H9 (cell line): ENCODE results near the gene PADI4. TPM values are rescaled to one million over a fixed set of nuclear protein-coding genes. Genes with fewer than 3 reads are reported as not detected.

Experiments
- DNase-seq: peaks from one replicate; pipeline ENCODE4 v3.0.0-alpha.2; 2017
- H2AFZ ChIP-seq: one replicate; pipeline ENCODE4 v1.6.1; 2013; ENCODE audit warnings: mild to moderate bottlenecking, low read length, control low read depth, moderate library complexity
- H2AK5ac ChIP-seq: 2 replicates; pipeline ENCODE4 v1.6.1; 2013; ENCODE audit warnings: low read length, control low read depth, mixed read lengths; ENCODE audit not compliant: insufficient read length
- H2BK120ac ChIP-seq: one replicate; pipeline ENCODE4 v1.6.1; 2013; ENCODE audit warnings: low read depth, mild to moderate bottlenecking, low read length, control low read depth, inconsistent platforms; ENCODE audit not compliant: poor library complexity, severe bottlenecking
- H2BK12ac ChIP-seq: 2 replicates; pipeline ENCODE4 v1.6.1; 2013; ENCODE audit warnings: low read length, control low read depth, mixed read lengths, low read depth; ENCODE audit not compliant: insufficient read length
- H2BK15ac ChIP-seq: 2 replicates; pipeline ENCODE4 v1.6.1; 2013; ENCODE audit warnings: low read depth, low read length, control low read depth
- H2BK20ac ChIP-seq: one replicate; pipeline ENCODE4 v1.6.1; 2013; ENCODE audit warnings: low read depth, mild to moderate bottlenecking, low read length, control low read depth, inconsistent platforms; ENCODE audit not compliant: poor library complexity, severe bottlenecking
- H2BK5ac ChIP-seq: 2 replicates; pipeline ENCODE4 v1.6.1; 2013; ENCODE audit warnings: low read length, control low read depth, mixed read lengths; ENCODE audit not compliant: insufficient read length
- H3K14ac ChIP-seq: 2 replicates; pipeline ENCODE4 v1.6.1; 2013; ENCODE audit warnings: low read length, control low read depth; ENCODE audit not compliant: insufficient read depth
- H3K18ac ChIP-seq: 2 replicates; pipeline ENCODE4 v1.6.1; 2013; ENCODE audit warnings: low read depth, mild to moderate bottlenecking, mixed read lengths, low read length, control low read depth; ENCODE audit not compliant: insufficient read length
- H3K23ac ChIP-seq: 2 replicates; pipeline ENCODE4 v1.6.1; 2013; ENCODE audit warnings: low read length, control low read depth, mixed read lengths, low read depth; ENCODE audit not compliant: insufficient read length
- H3K23me2 ChIP-seq: 2 replicates; pipeline ENCODE4 v1.6.1; 2013; ENCODE audit warnings: low read depth, mild to moderate bottlenecking, mixed read lengths, low read length, control low read depth; ENCODE audit not compliant: insufficient read length, poor library complexity, severe bottlenecking
- H3K27ac ChIP-seq: 2 replicates; pipeline ENCODE4 v1.5.1; 2013; ENCODE audit warnings: low read length, control low read depth, mixed read lengths, low read depth; ENCODE audit not compliant: insufficient read length
- H3K27me3 ChIP-seq: 2 replicates; pipeline ENCODE4 v1.6.1; 2013; ENCODE audit warnings: low read length, control low read depth, inconsistent platforms; ENCODE audit not compliant: insufficient read depth
- H3K4ac ChIP-seq: 2 replicates; pipeline ENCODE4 v1.6.1; 2013; ENCODE audit warnings: low read depth, mild to moderate bottlenecking, control low read depth, inconsistent platforms, low read length, moderate library complexity
- H3K4me1 ChIP-seq: 2 replicates; pipeline ENCODE4 v1.6.1; 2013; ENCODE audit warnings: low read length, control low read depth, inconsistent platforms; ENCODE audit not compliant: insufficient read depth
- H3K4me2 ChIP-seq: 2 replicates; pipeline ENCODE4 v1.6.1; 2013; ENCODE audit warnings: low read length, control low read depth, mixed read lengths; ENCODE audit not compliant: insufficient read length, insufficient read depth
- H3K56ac ChIP-seq: 2 replicates; pipeline ENCODE4 v1.6.1; 2013; ENCODE audit warnings: low read depth, mild to moderate bottlenecking, mixed read lengths, low read length, control low read depth; ENCODE audit not compliant: insufficient read length
- H3K79me1 ChIP-seq: 2 replicates; pipeline ENCODE4 v1.6.1; 2013; ENCODE audit warnings: low read depth, mild to moderate bottlenecking, moderate library complexity, low read length, control low read depth, inconsistent platforms; ENCODE audit not compliant: insufficient read depth, poor library complexity, severe bottlenecking
- H3K79me2 ChIP-seq: 2 replicates; pipeline ENCODE4 v1.6.1; 2013; ENCODE audit warnings: low read length, control low read depth, inconsistent platforms; ENCODE audit not compliant: insufficient read depth
- H3K9ac ChIP-seq: 2 replicates; pipeline ENCODE4 v1.6.1; 2013; ENCODE audit warnings: low read length, control low read depth, mixed read lengths; ENCODE audit not compliant: insufficient read length; ENCODE audit errors: extremely low read depth
- H3K9me3 ChIP-seq: one replicate; pipeline ENCODE4 v1.6.1; 2013; ENCODE audit warnings: low read depth, low read length, inconsistent platforms; ENCODE audit not compliant: control insufficient read depth
- H3T11ph ChIP-seq: one replicate; pipeline ENCODE4 v1.6.1; 2013; ENCODE audit warnings: mild to moderate bottlenecking, low read length, control low read depth, inconsistent platforms
- H4K20me1 ChIP-seq: one replicate; pipeline ENCODE4 v1.6.1; 2013; ENCODE audit not compliant: control insufficient read depth, insufficient read length, insufficient read depth
- H4K5ac ChIP-seq: 2 replicates; pipeline ENCODE4 v1.6.1; 2013; ENCODE audit warnings: low read depth, mild to moderate bottlenecking, mixed read lengths, low read length, control low read depth; ENCODE audit not compliant: insufficient read length
- H4K8ac ChIP-seq: replicated peaks from 2 replicates; pipeline ENCODE4 v1.6.1; 2013; ENCODE audit warnings: low read length, control low read depth, mixed read lengths, low read depth; ENCODE audit not compliant: insufficient read length
- H4K91ac ChIP-seq: 2 replicates; pipeline ENCODE4 v1.6.1; 2013; ENCODE audit warnings: low read depth, mild to moderate bottlenecking, moderate library complexity, mixed read lengths, low read length, control low read depth; ENCODE audit not compliant: insufficient read length
- H3K27ac Mint-ChIP-seq, 3 experiments: 2 replicates in 2 of 3; 3 replicates in 1 of 3; pipeline ENCODE4 v1.8.0; 2020 to 2021; ENCODE audit warnings: mixed read lengths in 3 of 3, mild to moderate bottlenecking in 1 of 3, moderate library complexity in 1 of 3
- H3K27me3 Mint-ChIP-seq: 2 replicates; pipeline ENCODE4 v1.8.0; 2021; ENCODE audit warnings: low read depth, mild to moderate bottlenecking, moderate library complexity, mixed read lengths
- H3K36me3 Mint-ChIP-seq, 3 experiments: 2 replicates in 2 of 3; 3 replicates in 1 of 3; pipeline ENCODE4 v1.8.0; 2020 to 2021; ENCODE audit warnings: low read depth in 3 of 3, mixed read lengths in 3 of 3; ENCODE audit not compliant: insufficient read depth in 1 of 3
- H3K4me1 Mint-ChIP-seq, 2 experiments: 2 replicates each; pipeline ENCODE4 v1.8.0; 2020; ENCODE audit warnings: mixed read lengths in 2 of 2
- H3K4me3 Mint-ChIP-seq, 2 experiments: 2 replicates in 1 of 2; 3 replicates in 1 of 2; pipeline ENCODE4 v1.8.0; 2020 to 2021; ENCODE audit warnings: mild to moderate bottlenecking in 2 of 2, mixed read lengths in 2 of 2, moderate library complexity in 1 of 2
- H3K9me3 Mint-ChIP-seq, 2 experiments: 2 replicates in 1 of 2; 3 replicates in 1 of 2; pipeline ENCODE4 v1.8.0; 2020; ENCODE audit warnings: mild to moderate bottlenecking in 2 of 2, mixed read lengths in 2 of 2, moderate library complexity in 1 of 2
- CTCF ChIP-seq: fragments of 200-600 bp; sonication (generic); conservative IDR thresholded peaks from 3 replicates; pipeline ENCODE4 v1.8.0; 2021; ENCODE audit warnings: antibody characterized with exemption, mild to moderate bottlenecking
- WGBS: extraction: QIAGEN DNeasy Blood & Tissue Kit; methylation state at CpG from one replicate; pipeline ENCODE4 v1.1.7; 2013; ENCODE audit warnings: missing lambda C conversion rate, low lambda C conversion rate, mixed read lengths; ENCODE audit not compliant: insufficient read length; ENCODE audit errors: extremely low coverage; 5-methylcytosine and 5-hydroxymethylcytosine counted together
- total RNA-seq: library from RNA; stranded (reverse); gene quantifications from 2 replicates; pipeline ENCODE4 v1.2.1, GENCODE V29; 2021

PADI4 gene
- total RNA-seq, 1 experiment from 2014 or later = 0.13 TPM

DNA sequence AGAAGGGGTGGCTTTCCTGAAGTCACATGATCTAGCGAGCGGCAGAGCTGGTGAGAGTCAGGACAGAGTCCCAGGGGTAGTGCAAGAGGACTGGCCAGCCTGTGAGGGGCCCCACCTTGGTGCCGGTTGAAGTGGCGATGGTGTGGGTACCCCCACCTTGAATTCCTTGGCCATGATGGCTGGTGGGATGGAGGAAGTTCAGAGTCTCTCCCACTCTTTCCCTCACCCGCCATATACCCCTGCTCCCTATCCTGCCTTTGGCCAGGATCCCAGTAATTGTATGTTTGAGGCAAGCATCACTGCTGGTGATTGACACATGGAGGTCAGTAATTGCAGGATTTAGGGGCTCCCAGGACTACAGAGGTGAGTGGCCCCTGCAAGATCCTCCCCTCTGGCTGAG, 47.3 kb upstream of the PADI4 start:
- no peak for DNase-seq
- H3K23me2 ChIP-seq = no peaks in the 10 kb centered on the region
- no peak overlapping the region for H2BK5ac ChIP-seq
- H3K14ac ChIP-seq = no peak overlapping the region; the same call in 1 of the 2 replicates
- no peaks in the 10 kb centered on the region for H4K20me1 ChIP-seq
- no peak overlapping the region for H3K4ac ChIP-seq
- no peak overlapping the region for H3K27ac ChIP-seq
- no peak overlapping the region for H3K4me2 ChIP-seq
- H4K91ac ChIP-seq = no peak overlapping the region
- no peak for TF ChIP-seq CTCF
- no peak overlapping the region for H2BK15ac ChIP-seq
- no peak overlapping the region for H2AK5ac ChIP-seq
- no peak overlapping the region for H3K9ac ChIP-seq
- H4K5ac ChIP-seq = no peak overlapping the region
- H3K9me3 ChIP-seq = no peaks in the 10 kb centered on the region
- H2BK20ac ChIP-seq = no peak overlapping the region
- H3K56ac ChIP-seq = no peak overlapping the region
- H3K4me1 Mint-ChIP-seq = peaks cover 0 to 6% of the 10 kb centered on the region in 2 experiments; a peak in 2 of 4 replicates
- no CpG with 5 or more reads among the region's 5 CpGs for WGBS
- no peak overlapping the region for H3K18ac ChIP-seq
- no peaks in the 10 kb centered on the region for H3K4me1 ChIP-seq
- no peak overlapping the region for H2BK120ac ChIP-seq
- H3K23ac ChIP-seq = no peak overlapping the region
- H3T11ph ChIP-seq = no peak overlapping the region
- H3K4me3 Mint-ChIP-seq = no peak overlapping the region
- no peaks in the 10 kb centered on the region for H3K27me3 Mint-ChIP-seq
- H3K27ac Mint-ChIP-seq = no peak overlapping the region
- no peaks in the 10 kb centered on the region for H3K27me3 ChIP-seq
- no peak overlapping the region for H2BK12ac ChIP-seq
- H4K8ac ChIP-seq = no peak overlapping the region
- no peaks in the 10 kb centered on the region for H3K79me2 ChIP-seq
- peaks cover 0 to 5% (median 0%) of the 10 kb centered on the region in 3 experiments; a peak in 2 of 7 replicates for H3K36me3 Mint-ChIP-seq
- no peak overlapping the region for H2AFZ ChIP-seq
- no peaks in the 10 kb centered on the region for H3K79me1 ChIP-seq
- H3K9me3 Mint-ChIP-seq = peaks cover 4 to 5% of the 10 kb centered on the region in 2 experiments; a peak in 4 of 5 replicates
